ENCODE measurements around the gene HPSE2. TPM values are rescaled to one million over a fixed set of nuclear protein-coding genes. Genes with fewer than 3 reads are reported as not detected.

HPSE2 gene
- total and polyA plus RNA-seq, 2 experiments from 2014 or later = 0.10 to 0.24 TPM

GRCh38 chr10:98943681-98944080 lies 292.0 kb downstream of the HPSE2 start:
- no peak for TF ChIP-seq EZH2 (IDR thresholded peaks at IDR 0.05; ENCODE audit: low read depth, unreplicated experiment)
- no peak for TF ChIP-seq STAT1 (IDR thresholded peaks at IDR 0.05; ENCODE audit: unreplicated experiment)
- no peak for TF ChIP-seq EZH2phosphoT487 (IDR thresholded peaks at IDR 0.05; ENCODE audit: unreplicated experiment)
- TF ChIP-seq ZNF114 (CRISPR knock-in tag; IDR thresholded peaks at IDR 0.05) = no peak
- no peak for TF ChIP-seq CTCF (conservative IDR thresholded peaks at IDR 0.05; ENCODE audit: low read depth in 2 of 2)
- no peak for TF ChIP-seq ZNF462 (CRISPR knock-in tag; IDR thresholded peaks at IDR 0.05)
- TF ChIP-seq ZNF331 (CRISPR knock-in tag; IDR thresholded peaks at IDR 0.05; ENCODE audit: low read depth) = no peak
- no peak for TF ChIP-seq NANOG (IDR thresholded peaks at IDR 0.05; ENCODE audit: borderline replicate concordance)
- TF ChIP-seq JUNB (IDR thresholded peaks at IDR 0.05; ENCODE audit: unreplicated experiment) = no peak
- no peak for TF ChIP-seq CREB1 (CRISPR knock-in tag; IDR thresholded peaks at IDR 0.05; ENCODE audit: low read depth)
- TF ChIP-seq POLR2AphosphoS5 (IDR thresholded peaks at IDR 0.05; ENCODE audit: low read depth) = no peak
- no peak for TF ChIP-seq REST (IDR thresholded peaks at IDR 0.05; ENCODE audit: unreplicated experiment)
- TF ChIP-seq ETS1 (IDR thresholded peaks at IDR 0.05) = no peak

More at GRCh38 chr10:98943681-98944080, 292.0 kb downstream of the HPSE2 start:
- H4K20me1 ChIP-seq (replicated peaks; ENCODE audit: insufficient read depth) = no peaks in the 10 kb centered on the region
- H3K27me3 ChIP-seq (ENCODE audit: insufficient read depth) = no peaks in the 10 kb centered on the region
- no peaks in the 10 kb centered on the region for H3K4me1 Mint-ChIP-seq
- no peak for DNase-seq (ENCODE audit: low spot score)
- no peak overlapping the region for H2AFZ ChIP-seq
- H3K79me2 ChIP-seq (replicated peaks; ENCODE audit: insufficient read depth) = no peaks in the 10 kb centered on the region
- H3K36me3 ChIP-seq (ENCODE audit: insufficient read depth) = no peaks in the 10 kb centered on the region
- no peaks in the 10 kb centered on the region for H3K4me1 ChIP-seq (ENCODE audit: insufficient read depth)
- H3K36me3 Mint-ChIP-seq (ENCODE audit: low read depth) = 0 out of 3 replicates have a peak, but pooled peaks cover under 1% of the 10 kb centered on the region
- no peak for ATAC-seq
- no peak overlapping the region for H3K4me2 ChIP-seq
- H3K4me3 ChIP-seq = no peak overlapping the region
- H3K9me2 ChIP-seq (ENCODE audit: insufficient read depth) = no peaks in the 10 kb centered on the region
- H3K9me3 Mint-ChIP-seq = peaks cover 6% of the 10 kb centered on the region; the same call in 1 of the 3 replicates
- no peak overlapping the region for H3K27ac ChIP-seq (ENCODE audit: low read depth)
- no peaks in the 10 kb centered on the region for H3K27me3 Mint-ChIP-seq (ENCODE audit: insufficient read depth, low read depth, poor library complexity)
- H3K4me3 Mint-ChIP-seq = no peak overlapping the region
- H3F3A ChIP-seq (replicated peaks; ENCODE audit: low read depth) = no peaks in the 10 kb centered on the region
- no peak overlapping the region for H3K27ac Mint-ChIP-seq

Measured in GM23338 (cell line).